HCT116 (cell line): ENCODE measurements around the gene TBC1D2. TPM values are rescaled to one million over a fixed set of nuclear protein-coding genes. Genes with fewer than 3 reads are reported as not detected.

Source experiments
- ATAC-seq: fragments of 200-7000 bp; cut with Tn5 transposase; 2 replicates; pipeline ENCODE4 v1.9.1; 2020; ENCODE audit warnings: mild to moderate bottlenecking, moderate library complexity
- BruUV-seq: library from RNA; stranded (reverse); fragments of 400-500 nt; replicated peaks from 2 replicates; lab custom pipeline; 2021; lab: Mats Ljungman, UMichigan
- CTCF ChIA-PET: fragments of 300-600 bp; sonication (Branson Sonifier 250); formaldehyde crosslinking; loops from one replicate; lab custom pipeline; 2021; ENCODE audit warnings: antibody characterized with exemption; lab: Charles Lee
- POLR2A ChIA-PET: fragments of 300-600, 350-600 bp; sonication (Branson Sonifier 250); formaldehyde crosslinking; loops from one replicate; lab custom pipeline; 2021; ENCODE audit warnings: antibody characterized with exemption; lab: Charles Lee
- RAD21 ChIA-PET, 2 experiments: fragments of 300-600 bp; sonication (Branson Sonifier 250); formaldehyde crosslinking; loops; one replicate each; lab custom pipeline; 2023; ENCODE audit warnings: low total read pairs in 2 of 2; ENCODE audit not compliant: uncharacterized antibody in 2 of 2, unreplicated experiment in 2 of 2, low non-redundant PET in 1 of 2; lab: Charles Lee
- DNase-seq: peaks from one replicate; pipeline ENCODE4 v3.0.0-alpha.2; 2010; ENCODE audit warnings: low read depth, low spot score
- H2AFZ ChIP-seq: fragments of 200-600 bp; shearing (Covaris generic), sonication (generic); 2 replicates; pipeline ENCODE4 v1.6.1; 2017; ENCODE audit warnings: low read depth, mixed run types, mixed read lengths, antibody characterized with exemption, low read length; ENCODE audit not compliant: poor library complexity, severe bottlenecking
- H3K27ac ChIP-seq: 2 replicates; pipeline ENCODE4 v1.5.1; 2012; ENCODE audit warnings: low read depth, low read length
- H3K27me3 ChIP-seq: fragments of 200-600 bp; sonication (generic); 2 replicates; pipeline ENCODE4 v1.6.1; 2016; ENCODE audit warnings: mixed run types, low read length, mixed read lengths; ENCODE audit not compliant: insufficient read depth
- H3K36me3 ChIP-seq, 2 experiments: fragments of 200-500 bp in 1 of 2; fragments of 200-600 bp in 1 of 2; sonication (Bioruptor generic) in 1 of 2; sonication (generic) in 1 of 2; 2 replicates each; pipeline versions ENCODE4 v1.5.1 to v1.6.1; 2014 to 2016; ENCODE audit warnings: low read length in 2 of 2, inconsistent platforms in 1 of 2, mixed read lengths in 1 of 2, mixed run types in 1 of 2; ENCODE audit not compliant: insufficient read depth in 2 of 2, control insufficient read depth in 1 of 2
- H3K4me1 ChIP-seq, 2 experiments: fragments of 200-600 bp in 1 of 2; sonication (generic) in 1 of 2; 2 replicates each; pipeline versions ENCODE4 v1.5.1 to v1.6.1; 2012 to 2017; ENCODE audit warnings: low read length in 2 of 2, inconsistent platforms in 1 of 2, mild to moderate bottlenecking in 1 of 2, mixed read lengths in 1 of 2, mixed run types in 1 of 2, moderate library complexity in 1 of 2; ENCODE audit not compliant: insufficient read depth in 2 of 2, control insufficient read depth in 1 of 2
- H3K4me2 ChIP-seq: fragments of 200-600 bp; sonication (generic); 2 replicates; pipeline ENCODE4 v1.6.1; 2017; ENCODE audit warnings: mixed run types, low read length, mixed read lengths
- H3K4me3 ChIP-seq, 2 experiments: fragments of 200-600 bp in 1 of 2; sonication (generic) in 1 of 2; replicated peaks in 1 of 2; 2 replicates each; pipeline ENCODE4 v1.5.1; 2011 to 2016; ENCODE audit warnings: low read length in 2 of 2, control low read depth in 1 of 2, low read depth in 1 of 2, mild to moderate bottlenecking in 1 of 2, mixed read lengths in 1 of 2, mixed run types in 1 of 2
- H3K79me2 ChIP-seq: fragments of 200-600 bp; sonication (generic); 2 replicates; pipeline ENCODE4 v1.6.1; 2017; ENCODE audit warnings: mild to moderate bottlenecking, mixed run types, low read length, moderate library complexity, mixed read lengths; ENCODE audit not compliant: insufficient read depth
- H3K9ac ChIP-seq: fragments of 200-600 bp; sonication (generic); 2 replicates; pipeline ENCODE4 v1.6.1; 2016; ENCODE audit warnings: low read length, mixed read lengths
- H3K9me2 ChIP-seq: fragments of 200-600 bp; sonication (generic), shearing (Covaris generic); 2 replicates; pipeline ENCODE4 v1.6.1; 2017; ENCODE audit warnings: mixed run types, mild to moderate bottlenecking, moderate library complexity; ENCODE audit not compliant: insufficient read depth
- H3K9me3 ChIP-seq, 2 experiments: fragments of 200-500 bp in 1 of 2; fragments of 200-600 bp in 1 of 2; sonication (Bioruptor generic) in 1 of 2; sonication (generic) in 1 of 2; 2 replicates each; pipeline ENCODE4 v1.6.1; 2014 to 2017; ENCODE audit warnings: low read length in 2 of 2, mixed read lengths in 2 of 2, inconsistent platforms in 1 of 2, low read depth in 1 of 2, mild to moderate bottlenecking in 1 of 2, mixed run types in 1 of 2, moderate library complexity in 1 of 2; ENCODE audit not compliant: control insufficient read depth in 1 of 2, insufficient read depth in 1 of 2
- H4K20me1 ChIP-seq: fragments of 200-600 bp; sonication (generic), shearing (Covaris generic); 2 replicates; pipeline ENCODE4 v1.6.1; 2017; ENCODE audit warnings: mixed run types, mild to moderate bottlenecking, moderate library complexity; ENCODE audit not compliant: insufficient read depth
- CBX3 ChIP-seq: IDR thresholded peaks from 2 replicates; pipeline ENCODE4 v1.6.1; 2012; ENCODE audit warnings: low read depth
- CEBPB ChIP-seq: IDR thresholded peaks from 2 replicates; pipeline ENCODE4 v1.6.1; 2012; ENCODE audit warnings: low read depth
- EZH2 ChIP-seq: fragments of 200-600 bp; sonication (generic); IDR thresholded peaks from 2 replicates; pipeline ENCODE4 v1.6.1; 2017; ENCODE audit warnings: antibody characterized with exemption, mixed run types
- EZH2phosphoT487 ChIP-seq: fragments of 200-600 bp; IDR thresholded peaks from 2 replicates; pipeline ENCODE4 v1.6.1; 2018; ENCODE audit warnings: antibody characterized with exemption, borderline replicate concordance
- POLR2A ChIP-seq: IDR thresholded peaks from 2 replicates; pipeline ENCODE4 v1.7.0; 2011; ENCODE audit warnings: borderline replicate concordance; ENCODE audit not compliant: insufficient read depth, insufficient read length; ENCODE audit errors: extremely low read depth
- POLR2AphosphoS5 ChIP-seq: IDR thresholded peaks from 2 replicates; pipeline ENCODE4 v1.6.1; 2011; ENCODE audit warnings: mild to moderate bottlenecking, low read depth, low read length, moderate library complexity
- RAD21 ChIP-seq: IDR thresholded peaks from 2 replicates; pipeline ENCODE4 v1.6.1; 2012; ENCODE audit warnings: low read depth, mild to moderate bottlenecking
- SIN3A ChIP-seq: IDR thresholded peaks from 2 replicates; pipeline ENCODE4 v1.6.1; 2012; ENCODE audit warnings: low read depth
- SP1 ChIP-seq: IDR thresholded peaks from 2 replicates; pipeline ENCODE4 v1.6.1; 2012; ENCODE audit warnings: low read depth
- SRF ChIP-seq: IDR thresholded peaks from 2 replicates; pipeline ENCODE4 v1.6.1; 2012; ENCODE audit warnings: low read depth
- TCF7L2 ChIP-seq: IDR thresholded peaks from 2 replicates; pipeline ENCODE4 v1.7.0; 2011; ENCODE audit warnings: borderline replicate concordance, inconsistent platforms; ENCODE audit not compliant: insufficient read depth, insufficient read length; ENCODE audit errors: extremely low read depth
- intact Hi-C: fragments of 100-400 bp; cut with micrococcal nuclease; formaldehyde crosslinking; loops from 2 replicates; pipeline ENCODE4 v1.10.0; 2022
- total RNA-seq: library from RNA; stranded (reverse); gene quantifications from one replicate; pipeline ENCODE4 v1.2.1, GENCODE V29; 2021; ENCODE audit not compliant: unreplicated experiment
- TF ChIP-seq, protein P1 (sequence below): IDR thresholded peaks from 2 replicates; pipeline ENCODE4 v1.6.1; 2011; ENCODE audit warnings: mild to moderate bottlenecking, low read length, moderate library complexity; ENCODE audit not compliant: insufficient replicate concordance; ENCODE audit errors: extremely low read depth
- TF ChIP-seq, protein P2 (sequence below): IDR thresholded peaks from 2 replicates; pipeline ENCODE4 v1.6.1; 2012; ENCODE audit warnings: low read depth
- TF ChIP-seq, protein P3 (sequence below): IDR thresholded peaks from 2 replicates; pipeline ENCODE4 v1.6.1; 2012

Gene TBC1D2
- total RNA-seq, 1 experiment from 2014 or later, result 9.8 TPM

DNA sequence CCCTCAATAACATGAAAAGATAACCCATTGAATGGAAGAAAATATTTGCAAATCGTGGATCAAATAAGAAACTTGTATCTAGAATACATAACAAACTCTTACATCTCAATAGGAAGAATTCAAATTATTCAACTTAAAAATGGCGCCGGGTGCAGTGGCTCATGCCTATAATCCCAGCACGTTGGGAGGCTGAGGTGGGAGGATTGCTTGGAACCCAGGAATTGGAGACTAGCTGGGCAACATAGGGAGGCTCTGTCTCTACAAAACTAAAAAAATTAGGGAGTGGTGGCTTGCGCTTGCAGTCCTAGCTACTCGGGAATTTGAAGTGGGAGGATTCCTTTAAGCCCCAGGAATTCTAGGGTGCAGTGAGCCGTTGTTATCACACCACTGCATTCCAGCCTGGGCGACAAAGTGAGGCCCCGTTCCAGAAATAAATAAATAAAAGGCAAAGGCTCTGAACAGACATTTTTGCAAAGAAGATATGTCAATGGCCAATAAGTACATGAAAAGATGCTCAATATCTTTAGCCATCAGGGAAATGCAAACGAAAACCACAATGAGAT lies 21.5 kb upstream of the TBC1D2 start:
- ChIA-PET POLR2A (no interaction called here), CTCF (no interaction called here), RAD21 (no interaction called here)

DNA sequence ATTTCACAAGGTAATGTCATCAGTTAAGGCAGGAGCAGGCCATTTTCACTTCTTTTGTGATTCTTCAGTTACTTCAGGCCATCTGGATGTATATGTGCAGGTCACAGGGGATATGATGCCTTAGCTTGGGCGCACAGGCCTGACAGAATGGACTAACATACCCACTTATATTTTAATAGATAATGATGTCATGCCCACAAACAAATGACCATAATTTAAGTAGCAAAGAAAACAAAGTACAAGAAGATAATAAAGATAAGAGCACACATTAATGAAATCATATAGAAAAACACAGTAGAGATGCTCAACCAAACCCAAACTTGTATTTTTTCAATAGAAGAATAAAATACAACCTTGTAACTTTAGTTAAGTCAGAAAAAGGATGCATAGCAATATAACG lies 19.7 kb upstream of the TBC1D2 start:
- ATAC-seq (no peak), DNase-seq (no peak)
- Histone ChIP-seq H3K27me3 (0 out of 2 replicates have a peak, but pooled peaks cover 2% of the 10 kb centered on the region), H3K9me3 (no peaks in the 10 kb centered on the region), H2AFZ (no peak overlapping the region), H3K9me2 (no peaks in the 10 kb centered on the region), H3K4me1 (no peaks in the 10 kb centered on the region), H3K79me2 (no peaks in the 10 kb centered on the region), H3K9ac (no peak overlapping the region), H3K27ac (no peak overlapping the region)
- intact Hi-C loops, result no loop called here
- ChIA-PET POLR2A (no interaction called here), CTCF (no interaction called here), RAD21 (no interaction called here)
- TF ChIP-seq, protein P1, sequence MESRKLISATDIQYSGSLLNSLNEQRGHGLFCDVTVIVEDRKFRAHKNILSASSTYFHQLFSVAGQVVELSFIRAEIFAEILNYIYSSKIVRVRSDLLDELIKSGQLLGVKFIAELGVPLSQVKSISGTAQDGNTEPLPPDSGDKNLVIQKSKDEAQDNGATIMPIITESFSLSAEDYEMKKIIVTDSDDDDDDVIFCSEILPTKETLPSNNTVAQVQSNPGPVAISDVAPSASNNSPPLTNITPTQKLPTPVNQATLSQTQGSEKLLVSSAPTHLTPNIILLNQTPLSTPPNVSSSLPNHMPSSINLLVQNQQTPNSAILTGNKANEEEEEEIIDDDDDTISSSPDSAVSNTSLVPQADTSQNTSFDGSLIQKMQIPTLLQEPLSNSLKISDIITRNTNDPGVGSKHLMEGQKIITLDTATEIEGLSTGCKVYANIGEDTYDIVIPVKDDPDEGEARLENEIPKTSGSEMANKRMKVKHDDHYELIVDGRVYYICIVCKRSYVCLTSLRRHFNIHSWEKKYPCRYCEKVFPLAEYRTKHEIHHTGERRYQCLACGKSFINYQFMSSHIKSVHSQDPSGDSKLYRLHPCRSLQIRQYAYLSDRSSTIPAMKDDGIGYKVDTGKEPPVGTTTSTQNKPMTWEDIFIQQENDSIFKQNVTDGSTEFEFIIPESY, result no peak
- TF ChIP-seq SP1, result no peak
- TF ChIP-seq, protein P2, sequence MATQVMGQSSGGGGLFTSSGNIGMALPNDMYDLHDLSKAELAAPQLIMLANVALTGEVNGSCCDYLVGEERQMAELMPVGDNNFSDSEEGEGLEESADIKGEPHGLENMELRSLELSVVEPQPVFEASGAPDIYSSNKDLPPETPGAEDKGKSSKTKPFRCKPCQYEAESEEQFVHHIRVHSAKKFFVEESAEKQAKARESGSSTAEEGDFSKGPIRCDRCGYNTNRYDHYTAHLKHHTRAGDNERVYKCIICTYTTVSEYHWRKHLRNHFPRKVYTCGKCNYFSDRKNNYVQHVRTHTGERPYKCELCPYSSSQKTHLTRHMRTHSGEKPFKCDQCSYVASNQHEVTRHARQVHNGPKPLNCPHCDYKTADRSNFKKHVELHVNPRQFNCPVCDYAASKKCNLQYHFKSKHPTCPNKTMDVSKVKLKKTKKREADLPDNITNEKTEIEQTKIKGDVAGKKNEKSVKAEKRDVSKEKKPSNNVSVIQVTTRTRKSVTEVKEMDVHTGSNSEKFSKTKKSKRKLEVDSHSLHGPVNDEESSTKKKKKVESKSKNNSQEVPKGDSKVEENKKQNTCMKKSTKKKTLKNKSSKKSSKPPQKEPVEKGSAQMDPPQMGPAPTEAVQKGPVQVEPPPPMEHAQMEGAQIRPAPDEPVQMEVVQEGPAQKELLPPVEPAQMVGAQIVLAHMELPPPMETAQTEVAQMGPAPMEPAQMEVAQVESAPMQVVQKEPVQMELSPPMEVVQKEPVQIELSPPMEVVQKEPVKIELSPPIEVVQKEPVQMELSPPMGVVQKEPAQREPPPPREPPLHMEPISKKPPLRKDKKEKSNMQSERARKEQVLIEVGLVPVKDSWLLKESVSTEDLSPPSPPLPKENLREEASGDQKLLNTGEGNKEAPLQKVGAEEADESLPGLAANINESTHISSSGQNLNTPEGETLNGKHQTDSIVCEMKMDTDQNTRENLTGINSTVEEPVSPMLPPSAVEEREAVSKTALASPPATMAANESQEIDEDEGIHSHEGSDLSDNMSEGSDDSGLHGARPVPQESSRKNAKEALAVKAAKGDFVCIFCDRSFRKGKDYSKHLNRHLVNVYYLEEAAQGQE, result no peak
- TF ChIP-seq SIN3A, result no peak
- no peak for TF ChIP-seq TCF7L2
- TF ChIP-seq, protein P3, sequence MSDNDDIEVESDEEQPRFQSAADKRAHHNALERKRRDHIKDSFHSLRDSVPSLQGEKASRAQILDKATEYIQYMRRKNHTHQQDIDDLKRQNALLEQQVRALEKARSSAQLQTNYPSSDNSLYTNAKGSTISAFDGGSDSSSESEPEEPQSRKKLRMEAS, result no peak
- TF ChIP-seq POLR2A, result no peak
- TF ChIP-seq POLR2AphosphoS5, result no peak
- no peak for TF ChIP-seq EZH2
- TF ChIP-seq, all 23 proteins: peak for 0
- no peaks in the 10 kb centered on the region for H4K20me1 ChIP-seq
- no peaks in the 10 kb centered on the region for H3K36me3 ChIP-seq
- no peak overlapping the region for H3K4me3 ChIP-seq
- no TSS peak for BruUV-seq
- no peak overlapping the region for H3K4me2 ChIP-seq

More for the DNA sequence above, 21.5 kb upstream of the TBC1D2 start:
- Histone ChIP-seq H3K9ac (no peak overlapping the region), H3K27me3 (0 out of 2 replicates have a peak, but pooled peaks cover 2% of the 10 kb centered on the region), H4K20me1 (no peaks in the 10 kb centered on the region), H3K4me3 (no peak overlapping the region), H3K9me2 (no peaks in the 10 kb centered on the region), H3K9me3 (no peaks in the 10 kb centered on the region), H3K4me2 (no peak overlapping the region), H3K79me2 (no peaks in the 10 kb centered on the region), H3K4me1 (no peaks in the 10 kb centered on the region), H3K27ac (no peak overlapping the region), H3K36me3 (no peaks in the 10 kb centered on the region), H2AFZ (no peak overlapping the region)
- TF ChIP-seq CEBPB (no peak), CBX3 (no peak), RAD21 (no peak), TCF7L2 (no peak), SP1 (no peak), SRF (no peak), EZH2phosphoT487 (no peak), POLR2AphosphoS5 (no peak)
- BruUV-seq, result no TSS peak
- ATAC-seq (no peak), DNase-seq (no peak)
- intact Hi-C loops, result no loop called here
